ELF-1 (cell line): ENCODE data around the gene NANOS1.
"Not testable (repeated sequence)": the region's sequence is repeated elsewhere in the genome, so short reads cannot be mapped to it uniquely, and the experiment has no call there.

Experiments
- DNase-seq: peaks from one replicate; pipeline ENCODE4 v3.0.0-alpha.2; 2016; ENCODE audit warnings: low read depth, low spot score

NANOS1 gene

DNA sequence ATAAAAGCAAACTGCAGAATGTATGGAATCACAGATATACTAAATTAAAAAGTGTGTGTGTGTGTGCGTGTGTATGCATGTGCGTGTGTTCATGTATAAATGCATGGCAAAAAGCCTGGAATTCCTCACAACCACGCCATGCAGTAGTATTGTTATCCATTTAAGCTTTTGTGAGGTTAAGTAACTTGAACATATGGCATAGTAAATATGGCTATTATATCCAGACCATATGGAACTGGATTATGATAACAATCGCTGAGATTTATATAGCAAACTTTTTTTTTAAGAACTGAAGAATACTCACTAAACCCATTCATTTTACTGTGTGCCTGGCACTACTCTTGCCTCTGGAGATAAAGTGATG lies 22.3 kb upstream of the NANOS1 start:
- DNase-seq: no peak

DNA sequence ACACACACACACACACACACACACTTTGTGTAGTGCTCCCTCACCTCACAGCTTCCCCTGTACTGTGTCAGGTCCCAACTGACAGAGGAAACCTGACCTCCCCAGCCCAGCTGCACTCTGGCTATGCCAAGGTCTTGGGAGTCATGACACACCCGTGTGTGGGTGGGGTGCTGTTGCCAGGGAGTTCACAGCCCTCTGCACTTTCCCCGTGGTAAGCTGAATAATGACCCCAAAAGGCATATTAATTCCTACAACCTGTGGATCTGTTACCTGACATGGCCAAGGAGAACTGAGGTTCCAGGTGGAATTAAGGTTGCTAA lies 8.9 kb upstream of the NANOS1 start:
- DNase-seq: no peak

DNA sequence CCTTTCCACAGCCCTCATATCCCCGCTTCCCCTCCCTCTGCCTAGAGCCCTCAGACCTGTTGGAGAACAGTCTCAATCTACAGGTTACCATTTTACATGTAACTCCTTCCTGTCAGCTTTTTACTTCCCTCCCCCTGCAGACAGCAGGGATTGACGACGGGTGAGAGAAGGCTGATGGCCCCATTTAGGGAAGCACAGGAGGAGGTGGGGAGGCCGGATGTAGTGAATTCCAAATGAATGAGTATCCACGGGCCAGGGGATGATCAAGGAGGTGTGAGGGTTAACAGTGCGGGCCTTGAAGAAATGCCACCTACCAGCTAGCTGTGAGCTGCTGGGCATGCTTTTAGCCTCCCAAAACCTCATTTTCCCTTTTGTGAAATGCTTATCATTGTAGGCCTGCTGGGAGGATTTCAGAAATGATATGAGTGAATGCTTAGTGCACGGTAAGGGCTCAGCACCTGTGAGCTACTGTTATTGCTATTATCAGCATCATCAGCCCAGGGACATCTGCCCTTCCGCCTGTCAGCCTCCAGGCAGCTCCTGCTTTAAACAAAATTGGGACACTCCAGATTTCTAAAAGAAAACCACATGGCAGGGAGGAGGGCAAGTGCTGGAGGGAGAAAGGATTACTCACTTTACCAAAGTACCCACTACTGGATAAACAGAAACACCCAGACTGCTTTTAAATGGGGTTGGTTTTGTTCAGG lies 6.5 kb upstream of the NANOS1 start:
- peak; percentile 75 for DNase-seq

DNA sequence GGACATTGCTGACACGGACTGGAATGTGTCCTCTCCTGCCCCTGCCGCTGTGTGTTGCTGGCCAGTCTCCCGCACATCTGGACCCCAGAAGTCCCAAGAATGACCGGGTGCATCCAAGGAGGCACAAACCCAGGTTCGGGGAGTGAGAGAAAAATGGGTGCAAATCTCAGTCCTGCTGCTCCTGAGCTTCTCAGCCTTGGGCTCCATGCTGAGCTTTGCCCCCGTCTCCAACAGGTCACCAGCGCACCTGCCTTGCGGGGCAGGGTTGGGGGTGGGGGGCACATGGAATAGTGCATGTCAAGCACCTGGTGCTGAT lies 6.0 kb upstream of the NANOS1 start:
- DNase-seq: no peak

DNA sequence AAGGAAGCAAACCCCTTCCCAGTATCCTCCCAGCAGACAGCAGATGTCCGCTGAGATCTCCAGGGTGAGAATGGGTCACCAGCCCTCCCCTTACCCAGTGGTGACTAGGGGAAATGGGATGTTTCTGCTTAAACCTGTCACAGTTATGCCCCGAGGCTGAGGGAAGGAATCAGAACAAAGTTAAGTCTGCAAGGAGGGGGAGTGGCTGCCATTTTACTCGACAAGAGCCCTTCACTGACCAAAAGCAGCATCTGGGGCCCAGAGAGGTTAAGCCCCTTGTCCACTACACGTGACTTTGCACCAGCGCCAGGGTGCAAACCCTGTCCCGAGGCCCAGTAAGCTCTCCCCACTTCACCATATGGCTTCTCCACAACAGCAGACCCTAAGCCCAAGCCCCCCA lies 4.6 kb upstream of the NANOS1 start:
- peak; percentile 79 for DNase-seq

DNA sequence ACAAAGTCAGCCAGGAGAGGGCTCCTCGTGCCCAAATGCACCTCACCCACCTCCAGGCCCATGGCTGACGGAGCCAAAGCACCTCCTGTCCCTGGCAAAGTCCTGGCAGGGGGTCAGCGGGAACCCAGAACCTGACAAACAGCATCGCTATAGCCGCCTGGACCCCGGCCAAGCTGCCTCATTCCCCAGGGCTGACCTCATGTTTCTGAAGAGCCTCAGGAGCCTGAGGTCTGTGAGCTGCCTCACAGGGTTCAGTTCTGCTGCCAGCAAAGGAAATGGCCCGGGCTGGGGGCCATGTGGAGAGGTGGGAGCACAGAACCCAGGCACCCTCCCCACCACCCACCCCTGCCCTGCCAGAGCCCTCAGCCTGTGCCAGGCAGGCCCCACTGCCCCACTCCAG lies 4.2 kb upstream of the NANOS1 start:
- peak; percentile 44 for DNase-seq

DNA sequence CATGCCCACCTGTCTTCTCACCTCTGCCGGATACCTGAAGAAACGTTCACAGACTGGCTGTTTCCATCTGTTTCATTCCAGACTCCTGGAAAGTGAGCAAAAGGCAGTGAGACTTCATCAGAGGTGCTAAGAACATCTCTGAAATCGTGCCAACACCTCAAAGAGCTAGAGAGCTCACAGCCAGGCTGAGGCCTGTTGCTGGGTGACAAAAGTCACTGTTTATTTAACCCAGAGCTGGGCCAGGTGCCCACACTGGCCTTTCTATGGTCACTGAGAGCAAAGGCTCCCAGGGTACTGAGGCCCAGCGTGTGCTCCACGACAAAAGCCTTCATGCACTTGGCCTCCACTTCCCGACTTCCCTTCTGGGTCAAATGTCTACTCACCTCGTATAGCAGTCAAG lies 3.7 kb upstream of the NANOS1 start:
- no peak for DNase-seq

DNA sequence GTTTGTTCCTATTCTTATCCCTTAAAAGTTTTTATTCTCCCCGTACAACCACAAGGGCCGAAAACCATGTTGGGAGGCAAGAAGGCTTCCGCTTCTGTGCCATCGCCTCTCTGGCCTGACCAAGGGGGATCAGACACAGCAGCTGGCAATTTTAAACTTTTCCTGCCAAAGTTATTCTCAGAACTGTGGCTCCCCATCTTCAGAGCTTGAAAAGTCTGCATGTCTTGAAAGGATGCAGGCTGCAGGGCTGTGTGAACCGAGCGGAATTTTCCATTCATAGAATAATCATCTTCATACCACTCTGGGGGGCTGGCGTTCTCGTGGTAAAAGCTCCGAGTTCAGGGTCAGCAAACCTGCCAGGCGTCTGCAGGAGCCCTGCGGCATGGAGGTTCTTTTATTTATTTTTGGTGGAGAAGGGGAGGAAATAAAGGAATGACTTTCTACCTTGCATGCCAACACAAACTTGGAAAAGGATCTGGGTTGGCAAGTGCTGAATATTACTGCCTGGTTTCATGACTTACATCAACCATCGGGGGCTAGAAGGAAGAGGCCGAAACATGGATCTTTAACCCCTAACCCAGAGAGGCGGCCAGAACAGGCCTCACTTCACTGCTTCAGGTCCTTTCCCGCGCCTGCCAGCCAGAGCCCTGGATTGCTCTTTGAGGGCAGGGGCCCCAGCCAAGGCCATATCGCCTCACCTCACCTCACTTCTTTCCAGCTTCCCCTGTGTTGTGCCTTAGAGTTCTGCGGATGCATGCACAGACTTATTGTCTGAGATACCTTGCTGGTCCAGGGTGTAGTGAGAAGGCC lies 3.0 kb upstream of the NANOS1 start:
- DNase-seq: no peak

DNA sequence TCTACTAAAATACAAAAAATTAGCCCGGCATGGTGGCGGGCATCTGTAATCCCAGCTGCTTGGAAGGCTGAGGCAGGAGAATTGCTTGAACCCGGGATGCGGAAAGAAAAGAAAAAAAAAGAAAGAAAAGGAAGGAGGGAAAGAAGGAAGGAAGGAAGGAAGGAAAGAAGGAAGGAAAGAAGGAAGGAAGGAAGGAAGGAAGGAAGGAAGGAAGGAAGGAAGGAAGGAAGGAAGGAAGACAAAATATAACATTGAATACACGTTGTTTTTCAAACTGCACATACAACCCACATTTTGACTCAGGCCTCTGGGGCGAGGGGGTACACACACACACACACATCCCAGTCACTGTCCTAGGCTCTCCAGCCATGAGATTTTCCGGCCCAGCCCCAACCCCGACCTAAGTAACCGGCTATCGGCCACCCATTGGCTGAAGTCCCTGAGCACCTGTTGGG lies 1.0 kb upstream of the NANOS1 start:
- DNase-seq: not testable (repeated sequence)

DNA sequence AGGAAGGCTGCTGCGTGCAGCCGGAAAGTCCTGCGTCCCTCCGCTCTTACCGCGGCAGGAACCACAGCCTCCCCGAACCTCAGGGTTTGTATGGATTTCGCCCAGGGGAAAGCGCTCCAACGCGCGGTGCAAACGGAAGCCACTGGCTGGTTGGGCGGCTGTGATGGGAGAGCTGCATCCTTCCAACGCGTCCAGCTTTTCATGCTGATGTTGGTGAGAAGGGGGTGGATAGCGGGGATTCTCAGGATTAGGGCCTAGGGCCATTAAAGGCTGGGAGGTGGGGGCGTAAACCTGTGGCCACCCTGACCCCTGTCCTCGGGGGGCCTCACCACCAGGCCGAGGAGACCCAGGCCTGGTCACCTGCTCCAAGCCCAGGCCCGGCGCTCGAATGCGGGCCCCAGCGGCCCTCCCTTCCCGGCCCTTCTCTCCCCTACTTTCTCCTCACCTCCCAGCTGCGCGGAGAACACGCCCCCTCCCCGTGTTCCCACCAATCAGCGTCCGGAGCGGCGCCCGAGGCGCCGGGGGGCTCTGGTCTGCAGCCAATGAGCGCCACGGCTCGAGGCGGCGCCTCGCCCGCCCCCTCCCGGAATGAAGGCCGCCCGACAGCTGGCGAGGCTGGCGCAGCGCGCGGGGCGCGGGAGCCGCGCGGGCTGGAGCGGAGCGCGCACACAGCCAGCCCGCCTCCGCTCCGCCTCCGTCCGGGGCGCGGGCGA lies 458 bp upstream of the NANOS1 start:
- DNase-seq: peak; percentile 98

DNA sequence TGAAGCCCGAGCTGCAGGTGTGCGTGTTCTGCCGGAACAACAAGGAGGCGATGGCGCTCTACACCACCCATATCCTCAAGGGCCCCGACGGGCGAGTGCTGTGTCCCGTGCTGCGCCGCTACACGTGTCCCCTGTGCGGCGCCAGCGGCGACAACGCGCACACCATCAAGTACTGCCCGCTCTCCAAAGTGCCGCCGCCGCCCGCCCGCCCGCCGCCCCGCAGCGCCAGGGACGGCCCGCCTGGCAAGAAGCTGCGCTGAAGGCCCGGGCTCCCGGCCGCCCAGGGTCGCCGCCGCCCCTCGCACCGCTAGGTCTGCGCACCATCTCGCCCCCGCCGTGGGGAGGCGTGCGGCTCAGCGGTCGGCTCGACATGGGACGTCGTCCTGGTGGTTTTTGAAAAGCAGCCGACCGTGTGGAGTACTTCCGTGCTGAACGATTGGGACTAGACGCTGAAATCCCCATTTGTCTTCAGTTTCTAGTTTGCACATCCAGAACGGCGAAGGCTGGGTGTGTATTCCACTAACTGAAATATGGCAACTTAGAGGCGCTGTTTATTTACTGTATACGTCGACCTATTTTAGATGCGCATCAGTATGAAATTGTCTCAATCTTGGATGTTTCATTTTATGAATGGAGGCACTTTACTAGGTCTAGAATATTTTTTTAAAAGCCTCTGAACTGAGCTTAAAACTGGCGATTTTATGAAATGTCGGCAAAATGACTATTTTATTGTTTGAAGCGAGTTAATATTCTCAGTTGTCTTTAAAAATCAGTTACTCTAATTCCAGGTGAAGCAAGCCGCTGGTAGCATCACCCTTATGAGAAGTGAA lies 1.1 kb downstream of the NANOS1 start:
- DNase-seq: peak; percentile 82

DNA sequence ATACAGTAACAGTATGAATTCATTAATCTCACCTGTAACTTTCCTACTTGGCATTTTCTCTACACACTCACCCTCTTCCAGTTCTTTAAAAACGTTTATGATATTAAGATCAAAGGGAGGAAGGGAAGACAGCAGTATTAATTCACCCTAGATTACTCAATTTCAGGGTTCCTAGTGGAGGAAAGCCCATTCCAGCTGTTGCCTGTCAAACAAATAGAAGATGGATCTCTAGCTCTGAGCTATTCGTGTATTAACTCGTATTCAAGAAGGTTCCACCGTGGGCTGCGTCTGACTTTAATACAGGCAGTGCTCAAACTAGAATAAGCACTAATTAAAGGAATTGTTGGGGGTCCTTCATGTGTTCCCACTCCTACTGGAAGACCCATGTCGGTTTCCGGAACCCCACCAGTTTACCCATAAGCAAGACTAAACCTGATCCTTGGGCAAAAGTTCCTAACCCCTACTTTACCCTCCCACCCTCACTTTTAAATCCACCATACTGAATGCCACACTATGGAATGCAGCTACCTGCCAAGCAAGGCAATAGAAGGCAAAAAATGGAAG lies 2.1 kb downstream of the NANOS1 start:
- DNase-seq: no peak

DNA sequence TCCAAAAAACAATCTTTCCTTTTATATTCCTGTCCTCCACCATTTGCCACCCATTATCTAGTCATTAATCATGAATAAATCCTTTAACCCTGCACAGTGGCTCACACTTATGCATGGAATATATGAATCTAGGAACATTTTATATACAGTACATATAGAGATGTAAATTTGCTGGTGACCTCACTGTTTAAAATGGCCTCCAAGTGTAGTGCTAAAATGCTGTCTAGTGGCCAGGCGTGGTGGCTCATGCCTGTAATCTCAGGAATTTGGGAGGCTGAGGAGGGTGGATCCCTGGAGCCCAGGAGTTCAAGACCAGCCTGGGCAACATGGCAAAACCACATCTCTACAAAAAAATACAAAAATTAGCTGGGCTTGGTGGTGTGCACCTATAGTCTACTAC lies 9.6 kb downstream of the NANOS1 start:
- no peak for DNase-seq

DNA sequence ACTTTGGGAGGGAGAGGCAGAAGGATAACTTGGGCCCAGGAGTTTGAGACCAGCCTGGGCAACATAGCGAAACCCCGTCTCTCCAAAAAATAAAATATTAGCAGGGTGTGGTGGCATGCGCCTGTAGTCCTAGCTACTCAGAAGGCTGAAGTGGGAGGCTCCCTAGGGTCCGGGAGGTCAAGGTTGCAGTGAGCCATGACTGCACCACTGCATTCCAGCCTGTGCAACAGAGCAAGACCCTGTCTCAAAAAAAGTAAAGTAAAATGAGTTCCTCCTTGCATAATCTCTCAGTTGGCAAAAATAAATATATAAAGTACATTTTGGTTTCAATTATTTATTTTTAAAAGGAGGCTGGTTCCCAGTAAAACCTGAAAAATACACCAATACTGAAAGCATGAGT lies 11.8 kb downstream of the NANOS1 start:
- no peak for DNase-seq

DNA sequence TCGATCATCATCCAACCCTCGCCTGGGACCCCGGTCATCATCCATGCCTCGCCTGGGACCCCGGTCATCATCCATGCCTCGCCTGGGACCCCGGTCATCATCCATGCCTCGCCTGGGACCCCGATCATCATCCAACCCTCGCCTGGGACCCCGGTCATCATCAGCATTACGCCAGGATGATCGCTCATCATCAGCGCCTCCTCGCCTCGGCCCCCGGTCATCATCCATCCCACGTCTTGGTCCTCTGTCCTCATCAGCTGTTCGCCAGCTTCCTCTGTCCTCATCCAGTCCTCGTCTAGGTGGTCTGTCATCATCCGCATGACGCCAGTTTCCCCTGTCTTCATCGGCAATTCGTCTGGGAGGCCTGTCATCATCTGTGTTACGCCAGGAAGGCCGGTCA lies 12.7 kb downstream of the NANOS1 start:
- DNase-seq: no peak

DNA sequence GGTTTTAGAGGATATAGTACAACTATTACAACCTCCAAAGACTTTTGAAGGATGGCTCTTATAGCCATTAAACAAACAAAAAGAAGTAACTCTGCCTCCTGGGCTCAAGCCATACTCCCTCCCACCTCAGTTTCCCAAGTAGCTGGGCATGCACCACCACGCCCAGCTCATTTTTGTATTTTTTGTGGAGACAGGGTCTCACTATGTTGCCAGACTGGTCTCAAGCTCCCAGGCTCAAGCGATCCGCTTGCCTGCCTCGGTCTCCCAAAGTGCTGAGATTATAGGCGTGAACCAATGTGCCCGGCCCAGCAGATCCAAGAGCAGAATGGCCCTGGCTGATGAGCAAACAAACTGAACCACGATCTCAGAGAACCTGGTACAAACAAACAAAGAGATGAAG lies 16.0 kb downstream of the NANOS1 start:
- DNase-seq: no peak

DNA sequence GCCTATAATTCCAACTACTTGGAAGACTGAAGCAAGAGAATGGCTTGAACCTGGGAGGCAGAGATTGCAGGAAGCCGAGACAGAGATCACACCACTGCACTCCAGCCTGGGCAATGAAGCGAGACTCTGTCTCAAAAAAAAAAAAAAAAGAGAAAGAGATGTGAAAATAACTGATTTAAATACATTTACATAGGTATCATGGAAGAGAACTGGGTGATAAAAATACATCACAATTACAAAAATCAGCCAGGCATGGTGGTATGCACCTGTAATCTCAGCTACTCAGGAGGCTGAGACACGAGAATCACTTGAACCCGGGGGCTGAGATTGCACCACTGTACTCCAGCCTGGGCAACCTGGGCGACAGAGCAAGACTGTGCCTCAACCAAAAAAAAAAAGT lies 19.8 kb downstream of the NANOS1 start:
- DNase-seq: no peak

DNA sequence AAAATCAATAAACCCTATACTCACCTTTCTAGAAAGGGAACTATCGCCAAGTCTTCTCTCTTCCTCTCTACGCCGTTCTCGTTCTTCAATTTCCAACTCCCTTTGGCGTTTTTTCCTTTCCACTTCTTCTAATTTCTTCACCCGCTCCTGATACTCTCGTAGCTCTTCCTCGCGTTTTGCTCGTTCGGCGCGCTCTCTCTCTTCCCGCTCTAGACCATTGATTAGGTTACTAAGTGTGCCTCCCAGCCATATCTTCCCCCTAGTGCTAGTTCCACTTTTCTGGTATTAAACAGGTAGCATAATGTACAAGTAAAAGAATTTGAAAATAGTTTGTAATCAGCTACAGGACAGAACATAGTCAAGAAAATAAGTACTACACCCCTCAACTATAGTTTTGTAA lies 20.3 kb downstream of the NANOS1 start:
- no peak for DNase-seq

DNA sequence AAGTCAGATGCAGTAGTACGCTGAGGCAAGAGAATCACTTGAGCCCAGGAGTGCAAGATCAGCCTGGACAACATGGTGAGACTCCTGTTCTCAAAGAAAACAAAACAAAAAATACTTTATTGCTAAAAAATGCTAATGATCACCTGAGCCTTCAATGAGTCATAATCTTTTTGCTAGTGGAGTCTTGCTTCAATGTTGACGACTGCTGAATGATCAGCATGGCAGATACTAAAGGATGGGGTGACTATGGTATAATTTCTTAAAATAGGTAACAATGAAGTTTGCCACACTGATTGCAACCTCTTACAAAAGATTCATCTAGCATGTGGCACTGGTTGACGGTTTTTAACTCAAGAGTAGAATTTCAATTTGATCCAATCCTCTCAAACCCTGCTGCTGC lies 22.3 kb downstream of the NANOS1 start:
- DNase-seq: no peak

DNA sequence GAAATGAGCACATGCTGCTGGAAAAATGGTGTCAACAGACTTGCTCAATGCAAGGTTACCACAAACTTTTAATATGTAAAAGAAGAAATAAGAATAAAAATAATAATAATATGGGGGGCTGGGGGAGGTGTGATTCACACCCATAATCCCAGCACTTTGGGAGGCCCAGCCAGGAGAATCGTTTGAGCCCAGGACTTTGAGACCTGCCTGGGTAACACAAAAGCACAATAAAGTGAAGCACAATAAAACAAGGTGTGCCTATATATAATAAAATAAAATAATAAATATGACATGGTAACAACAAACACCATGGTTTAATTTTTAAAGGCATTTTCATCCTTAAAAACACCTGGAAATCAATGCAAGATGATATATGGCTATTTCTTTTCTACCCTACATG lies 26.0 kb downstream of the NANOS1 start:
- no peak for DNase-seq

DNA sequence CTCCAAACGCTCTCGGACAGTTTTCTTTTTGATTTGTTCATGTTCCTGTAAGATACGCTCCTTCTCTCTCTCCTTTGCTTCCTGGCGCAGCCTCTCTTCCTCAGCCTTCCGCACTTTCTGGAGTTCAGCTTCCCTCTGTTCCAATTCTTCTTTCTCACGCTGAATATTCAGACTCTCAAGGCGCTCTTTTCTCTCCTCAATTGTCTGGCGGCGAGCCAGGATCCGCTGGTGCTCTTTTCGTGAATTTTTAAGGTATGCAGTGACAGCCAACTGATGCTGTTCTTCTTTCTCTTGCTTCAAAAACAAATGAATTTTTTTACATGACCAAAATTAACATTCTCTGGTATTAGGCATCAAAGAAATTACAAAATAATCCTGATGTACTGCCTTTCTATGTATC lies 28.5 kb downstream of the NANOS1 start:
- no peak for DNase-seq

DNA sequence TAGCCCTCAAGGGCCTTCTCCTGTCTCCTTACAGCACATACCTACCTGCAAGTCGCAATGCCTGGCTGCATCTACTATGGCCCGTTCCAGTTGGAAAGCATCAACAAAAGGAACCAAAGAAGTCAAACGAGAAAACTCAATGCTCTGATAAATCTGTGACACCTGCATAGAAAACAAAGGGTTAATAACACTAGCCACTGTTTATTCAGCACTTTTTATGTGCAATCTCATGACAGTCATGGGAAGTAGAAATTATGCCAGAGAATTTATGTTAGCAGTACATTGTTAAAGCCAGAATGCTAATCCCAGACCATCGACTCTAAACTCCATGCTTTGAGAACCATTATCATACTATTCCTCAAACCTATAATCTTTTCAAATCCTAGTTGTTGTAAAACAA lies 30.0 kb downstream of the NANOS1 start:
- DNase-seq: no peak
